Measurements from ENCODE around the gene PLAC8.
"Not testable (repeated sequence)": the region's sequence is repeated elsewhere in the genome, so short reads cannot be mapped to it uniquely, and the experiment has no call there.

PLAC8 gene

GRCh38 chr4:83096397-83096796 is 18.1 kb downstream of the PLAC8 start:
- no peaks in the 10 kb centered on the region for H3K27me3 ChIP-seq (ENCODE audit: insufficient read depth, insufficient read length)
- no peaks in the 10 kb centered on the region for H3K4me1 ChIP-seq (ENCODE audit: insufficient read depth, insufficient read length)
- H3K9ac ChIP-seq (ENCODE audit: insufficient read length, low read depth), result no peak overlapping the region
- no peaks in the 10 kb centered on the region for H3K36me3 ChIP-seq (ENCODE audit: insufficient read depth, insufficient read length, low read length)
- no peak overlapping the region for H3K4me3 ChIP-seq (ENCODE audit: insufficient read length, low read depth)
- TF ChIP-seq SUZ12 (IDR thresholded peaks at IDR 0.05; ENCODE audit: extremely low read depth, insufficient read depth, insufficient read length) (no peak), ZNF274 (IDR thresholded peaks at IDR 0.05; ENCODE audit: low read depth, low read length) (no peak), YY1 (IDR thresholded peaks at IDR 0.05; ENCODE audit: insufficient read depth, insufficient read length) (no peak)
- no peaks in the 10 kb centered on the region for H3K9me3 ChIP-seq (ENCODE audit: insufficient read depth, low read length)
- DNase-seq (ENCODE audit: low read depth, low spot score), result no peak

GRCh38 chr4:83093060-83093640 is 21.4 kb downstream of the PLAC8 start:
- Histone ChIP-seq H3K9me3 (ENCODE audit: insufficient read depth, low read length) (no peaks in the 10 kb centered on the region), H3K4me3 (ENCODE audit: insufficient read length, low read depth) (no peak overlapping the region), H3K36me3 (ENCODE audit: insufficient read depth, insufficient read length, low read length) (no peaks in the 10 kb centered on the region), H3K27me3 (ENCODE audit: insufficient read depth, insufficient read length) (no peaks in the 10 kb centered on the region), H3K9ac (ENCODE audit: insufficient read length, low read depth) (no peak overlapping the region), H3K4me1 (ENCODE audit: insufficient read depth, insufficient read length) (no peaks in the 10 kb centered on the region)
- TF ChIP-seq SUZ12 (IDR thresholded peaks at IDR 0.05; ENCODE audit: extremely low read depth, insufficient read depth, insufficient read length) (no peak), YY1 (IDR thresholded peaks at IDR 0.05; ENCODE audit: insufficient read depth, insufficient read length) (no peak), ZNF274 (IDR thresholded peaks at IDR 0.05; ENCODE audit: low read depth, low read length) (no peak)
- no peak for DNase-seq (ENCODE audit: low read depth, low spot score)

GRCh38 chr4:83089410-83090157 is 24.9 kb downstream of the PLAC8 start:
- Histone ChIP-seq H3K4me1 (ENCODE audit: insufficient read depth, insufficient read length) (no peaks in the 10 kb centered on the region), H3K9ac (ENCODE audit: insufficient read length, low read depth) (no peak overlapping the region), H3K4me3 (ENCODE audit: insufficient read length, low read depth) (no peak overlapping the region), H3K36me3 (ENCODE audit: insufficient read depth, insufficient read length, low read length) (no peaks in the 10 kb centered on the region), H3K9me3 (ENCODE audit: insufficient read depth, low read length) (no peaks in the 10 kb centered on the region), H3K27me3 (ENCODE audit: insufficient read depth, insufficient read length) (no peaks in the 10 kb centered on the region)
- TF ChIP-seq SUZ12 (IDR thresholded peaks at IDR 0.05; ENCODE audit: extremely low read depth, insufficient read depth, insufficient read length) (no peak), ZNF274 (IDR thresholded peaks at IDR 0.05; ENCODE audit: low read depth, low read length) (no peak), YY1 (IDR thresholded peaks at IDR 0.05; ENCODE audit: insufficient read depth, insufficient read length) (no peak)
- DNase-seq (ENCODE audit: low read depth, low spot score), result no peak

GRCh38 chr4:83084956-83085355 is 29.6 kb downstream of the PLAC8 start:
- not testable (repeated sequence) for H3K36me3 ChIP-seq (ENCODE audit: insufficient read depth, insufficient read length, low read length); H3K4me3 ChIP-seq (ENCODE audit: insufficient read length, low read depth); H3K9me3 ChIP-seq (ENCODE audit: insufficient read depth, low read length); DNase-seq (ENCODE audit: low read depth, low spot score); H3K9ac ChIP-seq (ENCODE audit: insufficient read length, low read depth); H3K4me1 ChIP-seq (ENCODE audit: insufficient read depth, insufficient read length); H3K27me3 ChIP-seq (ENCODE audit: insufficient read depth, insufficient read length)

GRCh38 chr4:83083925-83084475 is 30.5 kb downstream of the PLAC8 start:
- H3K36me3 ChIP-seq (ENCODE audit: insufficient read depth, insufficient read length, low read length), result no peaks in the 10 kb centered on the region
- no peaks in the 10 kb centered on the region for H3K27me3 ChIP-seq (ENCODE audit: insufficient read depth, insufficient read length)
- no peak for DNase-seq (ENCODE audit: low read depth, low spot score)
- no peaks in the 10 kb centered on the region for H3K4me1 ChIP-seq (ENCODE audit: insufficient read depth, insufficient read length)
- H3K9me3 ChIP-seq (ENCODE audit: insufficient read depth, low read length), result no peaks in the 10 kb centered on the region
- H3K9ac ChIP-seq (ENCODE audit: insufficient read length, low read depth), result no peak overlapping the region
- H3K4me3 ChIP-seq (ENCODE audit: insufficient read length, low read depth), result no peak overlapping the region
- TF ChIP-seq ZNF274 (IDR thresholded peaks at IDR 0.05; ENCODE audit: low read depth, low read length) (no peak), SUZ12 (IDR thresholded peaks at IDR 0.05; ENCODE audit: extremely low read depth, insufficient read depth, insufficient read length) (no peak)

GRCh38 chr4:83082777-83083176 is 31.8 kb downstream of the PLAC8 start:
- no peak for DNase-seq (ENCODE audit: low read depth, low spot score)
- Histone ChIP-seq H3K9me3 (ENCODE audit: insufficient read depth, low read length) (no peaks in the 10 kb centered on the region), H3K9ac (ENCODE audit: insufficient read length, low read depth) (no peak overlapping the region), H3K36me3 (ENCODE audit: insufficient read depth, insufficient read length, low read length) (no peaks in the 10 kb centered on the region), H3K4me3 (ENCODE audit: insufficient read length, low read depth) (no peak overlapping the region), H3K4me1 (ENCODE audit: insufficient read depth, insufficient read length) (no peaks in the 10 kb centered on the region), H3K27me3 (ENCODE audit: insufficient read depth, insufficient read length) (no peaks in the 10 kb centered on the region)
- no peak for TF ChIP-seq YY1 (IDR thresholded peaks at IDR 0.05; ENCODE audit: insufficient read depth, insufficient read length)
- TF ChIP-seq SUZ12 (IDR thresholded peaks at IDR 0.05; ENCODE audit: extremely low read depth, insufficient read depth, insufficient read length), result no peak
- TF ChIP-seq ZNF274 (IDR thresholded peaks at IDR 0.05; ENCODE audit: low read depth, low read length), result no peak

- TF ChIP-seq ZNF274 (IDR thresholded peaks at IDR 0.05; ENCODE audit: low read depth, low read length), result no peak
- TF ChIP-seq YY1 (IDR thresholded peaks at IDR 0.05; ENCODE audit: insufficient read depth, insufficient read length), result no peak
- no peak for TF ChIP-seq SUZ12 (IDR thresholded peaks at IDR 0.05; ENCODE audit: extremely low read depth, insufficient read depth, insufficient read length)
- Histone ChIP-seq H3K4me3 (ENCODE audit: insufficient read length, low read depth) (no peak overlapping the region), H3K36me3 (ENCODE audit: insufficient read depth, insufficient read length, low read length) (peaks cover 6% of the 10 kb centered on the region), H3K9me3 (ENCODE audit: insufficient read depth, low read length) (no peaks in the 10 kb centered on the region), H3K27me3 (ENCODE audit: insufficient read depth, insufficient read length) (no peaks in the 10 kb centered on the region), H3K4me1 (ENCODE audit: insufficient read depth, insufficient read length) (no peaks in the 10 kb centered on the region), H3K9ac (ENCODE audit: insufficient read length, low read depth) (no peak overlapping the region)
- no peak for DNase-seq (ENCODE audit: low read depth, low spot score)
Observed at GRCh38 chr4:83080561-83080960, 34.0 kb downstream of the PLAC8 start.

Data from NT2/D1 (cell line).